ENCODE measurements around the gene LMBR1.

GRCh38 chr7:156854654-156855053 is 38.3 kb downstream of the LMBR1 start:
- TF ChIP-seq REST (IDR thresholded peaks at IDR 0.05; ENCODE audit: insufficient read depth in 1 of 2, low read depth in 2 of 2, low read length in 2 of 2) (no peak), SIN3A (IDR thresholded peaks at IDR 0.05; ENCODE audit: borderline replicate concordance, insufficient read depth, low read length) (no peak), POLR2AphosphoS5 (IDR thresholded peaks at IDR 0.05; ENCODE audit: low read depth, low read length) (no peak), TAF1 (IDR thresholded peaks at IDR 0.05; ENCODE audit: borderline replicate concordance, insufficient read depth, low read length) (no peak)

Measured in PFSK-1 (cell line).